SKM-1 (cell line): ENCODE results near the gene UGT1A8.
"Not testable (repeated sequence)": the region's sequence is repeated elsewhere in the genome, so short reads cannot be mapped to it uniquely, and the experiment has no call there.

Experiments
- DNase-seq: peaks from one replicate; lab custom pipeline; 2025; ENCODE audit not compliant: unreplicated experiment; lab: John Stamatoyannopoulos, UW

The UGT1A8 gene

GRCh38 chr2:233684640-233685039 lies 67.2 kb downstream of the UGT1A8 start:
- DNase-seq = no peak

DNA sequence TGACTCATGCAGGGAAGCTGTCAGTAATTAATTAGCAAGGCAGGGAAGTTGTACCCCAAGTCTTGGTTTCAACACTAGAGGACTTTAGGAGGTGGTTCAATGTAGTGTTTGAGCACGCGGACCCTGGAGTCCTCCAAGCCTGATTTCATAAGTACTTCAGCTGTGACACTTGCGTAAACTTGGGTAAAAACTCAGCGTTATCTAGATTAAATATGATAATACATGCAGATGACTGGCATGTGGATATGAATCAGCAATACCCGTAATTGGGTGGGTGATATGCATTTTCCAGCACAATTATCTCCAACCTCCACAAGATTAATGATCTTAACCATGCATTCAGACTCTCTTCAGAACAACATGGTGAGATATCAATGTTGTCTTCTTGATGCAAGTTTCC lies 69.5 kb downstream of the UGT1A8 start:
- no peak for DNase-seq

DNA sequence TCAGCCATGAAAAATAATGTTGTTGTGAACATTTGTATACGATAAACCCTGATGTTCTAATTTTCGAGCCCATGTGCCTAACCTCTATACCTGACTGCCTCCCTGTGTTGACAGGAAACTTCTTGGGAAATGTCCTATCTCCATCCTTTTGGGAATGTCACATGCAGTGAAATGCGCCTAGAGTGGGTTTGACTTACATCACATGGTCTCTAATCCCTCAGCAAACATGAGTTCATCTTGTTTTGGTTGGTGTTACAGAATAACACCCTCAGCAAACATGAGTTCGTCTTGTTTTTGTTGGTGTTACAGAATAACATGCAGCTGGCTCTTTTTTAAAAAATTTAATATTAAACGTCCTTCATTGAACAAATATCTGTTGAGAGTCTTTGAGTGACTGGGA lies 70.9 kb downstream of the UGT1A8 start:
- DNase-seq = no peak

DNA sequence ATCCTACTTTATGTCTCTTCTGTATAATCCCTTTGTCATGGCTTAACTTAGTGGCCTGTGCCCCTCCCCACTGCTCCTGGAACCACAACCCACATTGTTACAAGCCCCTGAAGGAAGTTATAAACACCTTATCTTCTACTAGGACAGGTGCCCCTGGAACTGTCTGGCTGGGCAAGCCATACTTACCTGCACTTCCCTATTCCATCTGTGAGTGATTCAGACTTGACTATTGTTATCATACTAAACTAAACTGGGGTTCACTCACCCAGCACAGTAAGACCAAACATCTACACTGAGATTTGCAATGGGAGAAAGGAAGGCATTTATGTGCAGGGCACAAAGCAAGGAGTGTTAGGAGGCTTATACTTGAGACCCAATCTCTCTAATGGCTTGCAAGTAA lies 71.6 kb downstream of the UGT1A8 start:
- DNase-seq = no peak

GRCh38 chr2:233689501-233689900 lies 72.1 kb downstream of the UGT1A8 start:
- no peak for DNase-seq

- no peak for DNase-seq
Measured at GRCh38 chr2:233690444-233690843, 73.0 kb downstream of the UGT1A8 start.

DNA sequence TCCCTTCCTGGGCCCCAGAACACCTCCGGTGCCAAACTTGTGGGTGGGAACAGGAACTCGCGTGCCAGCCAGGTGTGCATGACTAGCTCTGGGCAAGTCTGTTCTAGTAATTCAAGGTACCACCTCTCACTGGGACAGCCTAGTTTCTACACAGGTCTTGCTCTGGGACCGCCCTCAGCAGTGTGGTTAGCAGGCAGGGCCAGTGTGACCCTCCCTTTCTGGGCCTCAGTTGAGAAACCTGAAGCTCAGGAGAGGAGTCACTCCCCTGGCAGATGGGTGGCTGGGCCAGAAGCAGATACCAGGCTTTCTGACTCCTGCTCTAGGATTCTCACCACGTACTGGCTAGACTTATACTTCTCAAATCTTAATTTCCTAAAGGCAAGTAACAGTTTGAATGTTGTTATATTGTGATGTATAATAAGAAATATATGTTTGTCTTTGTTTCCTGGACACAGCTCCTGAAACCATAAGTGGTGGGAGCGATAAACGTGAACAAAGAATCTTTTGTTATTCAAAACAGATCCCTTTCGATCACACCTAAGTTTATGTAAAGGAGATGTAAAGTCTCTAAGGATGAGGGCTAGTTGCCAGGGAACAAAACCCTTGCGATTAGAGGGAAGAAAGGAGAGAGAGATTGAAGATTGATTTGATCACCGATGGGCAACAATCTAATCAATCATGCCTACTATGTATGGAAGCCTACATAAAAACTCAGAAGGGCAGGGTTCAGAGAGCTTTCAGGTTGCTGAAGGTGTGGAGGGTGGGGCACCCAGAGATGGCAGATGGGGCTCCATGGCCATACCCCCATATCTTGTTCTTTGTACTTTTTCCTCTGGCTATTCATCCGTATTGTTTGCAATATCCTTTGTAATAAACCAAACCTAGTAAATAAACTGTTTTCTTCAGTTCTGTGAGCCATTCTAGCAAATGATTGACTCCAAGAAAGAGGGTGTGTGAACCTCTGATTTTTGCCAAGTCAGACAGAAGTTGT lies 74.3 kb downstream of the UGT1A8 start:
- DNase-seq = no peak

DNA sequence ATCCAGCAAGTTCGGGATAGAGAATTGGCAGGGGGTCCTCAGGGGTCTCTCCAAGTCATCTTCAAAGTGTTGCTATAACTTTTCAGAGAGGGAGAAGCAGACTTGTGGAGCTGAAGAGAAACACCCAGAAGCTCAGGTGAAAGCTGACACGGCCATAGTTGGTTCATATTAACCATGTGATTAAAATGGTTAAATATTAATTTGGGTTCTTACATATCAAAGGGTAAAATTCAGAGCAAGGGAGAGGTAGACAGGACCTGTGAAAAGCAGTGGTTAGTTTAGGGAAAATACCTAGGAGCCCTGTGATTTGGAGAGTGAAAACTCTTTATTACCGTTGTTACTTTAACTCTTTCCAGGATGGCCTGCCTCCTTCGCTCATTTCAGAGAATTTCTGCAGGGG lies 75.2 kb downstream of the UGT1A8 start, which contains the start of gene UGT1A6:
UGT1A6 (plus strand) TSS at position 243 of the 400 bp plus-strand sequence; CDS start at position 358, 115 bp downstream.
- DNase-seq = no peak

GRCh38 chr2:233693963-233694362 lies 76.5 kb downstream of the UGT1A8 start:
- no peak for DNase-seq

- DNase-seq = no peak
Measured at GRCh38 chr2:233698740-233699139, 81.3 kb downstream of the UGT1A8 start.

GRCh38 chr2:233699424-233700027 lies 82.1 kb downstream of the UGT1A8 start:
- no peak for DNase-seq

GRCh38 chr2:233700028-233700635 lies 82.7 kb downstream of the UGT1A8 start:
- no peak for DNase-seq

DNA sequence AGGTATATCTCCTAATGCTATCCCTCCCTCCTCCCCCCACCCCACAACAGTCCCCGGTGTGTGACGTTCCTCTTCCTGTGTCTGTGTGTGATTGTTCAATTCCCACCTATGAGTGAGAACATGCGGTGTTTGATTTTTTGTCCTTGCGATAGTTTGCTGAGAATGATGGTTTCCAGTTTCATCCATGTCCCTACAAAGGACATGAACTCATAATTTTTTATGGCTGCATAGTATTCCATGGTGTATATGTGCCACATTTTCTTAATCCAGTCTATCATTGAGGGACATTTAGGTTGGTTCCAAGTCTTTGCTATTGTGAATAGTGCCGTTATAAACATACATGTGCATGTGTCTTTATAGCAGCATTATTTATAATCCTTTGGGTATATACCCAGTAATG lies 83.4 kb downstream of the UGT1A8 start:
- not testable (repeated sequence) for DNase-seq

DNA sequence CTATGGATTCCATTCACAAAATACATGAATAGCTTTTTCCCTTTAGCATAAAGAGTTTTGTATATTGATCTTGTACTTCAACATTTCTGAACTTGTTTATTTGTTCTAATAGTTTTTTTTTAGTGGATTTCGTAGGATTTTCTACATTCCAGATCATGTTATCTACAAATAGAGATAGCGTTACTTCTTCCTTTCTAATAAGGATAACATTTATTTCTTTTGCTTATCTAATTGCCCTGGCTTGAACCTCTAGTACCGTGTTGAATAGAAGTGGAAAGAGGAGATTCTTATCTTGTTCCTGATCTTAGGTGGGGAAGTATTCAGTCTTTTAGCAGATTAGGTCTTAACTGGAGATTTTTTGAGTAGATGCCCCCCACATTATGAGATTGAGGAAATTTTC lies 84.8 kb downstream of the UGT1A8 start:
- no peak for DNase-seq

- no peak for DNase-seq
Measured at GRCh38 chr2:233705911-233706506, 88.6 kb downstream of the UGT1A8 start.

DNA sequence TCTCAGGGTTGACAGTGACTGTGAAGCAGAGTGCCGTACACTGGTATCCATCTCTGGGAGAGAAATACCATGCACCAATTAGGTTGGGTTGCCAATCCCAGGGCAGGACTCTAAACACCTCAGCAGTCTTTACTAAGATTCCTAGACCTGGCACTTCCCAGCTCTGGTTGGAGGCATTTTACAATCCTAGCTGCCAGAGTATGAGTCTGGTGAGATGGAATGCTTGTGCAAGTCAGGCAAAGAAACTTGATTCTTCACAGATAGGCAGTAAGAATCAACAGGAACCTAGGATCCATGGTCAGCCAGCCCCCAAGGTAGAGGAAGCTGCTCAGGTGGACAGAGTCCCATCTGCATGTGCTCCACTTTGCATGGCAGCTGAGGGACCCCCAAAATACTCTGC lies 89.3 kb downstream of the UGT1A8 start:
- no peak for DNase-seq

GRCh38 chr2:233707940-233708644 lies 90.7 kb downstream of the UGT1A8 start:
- no peak for DNase-seq

DNA sequence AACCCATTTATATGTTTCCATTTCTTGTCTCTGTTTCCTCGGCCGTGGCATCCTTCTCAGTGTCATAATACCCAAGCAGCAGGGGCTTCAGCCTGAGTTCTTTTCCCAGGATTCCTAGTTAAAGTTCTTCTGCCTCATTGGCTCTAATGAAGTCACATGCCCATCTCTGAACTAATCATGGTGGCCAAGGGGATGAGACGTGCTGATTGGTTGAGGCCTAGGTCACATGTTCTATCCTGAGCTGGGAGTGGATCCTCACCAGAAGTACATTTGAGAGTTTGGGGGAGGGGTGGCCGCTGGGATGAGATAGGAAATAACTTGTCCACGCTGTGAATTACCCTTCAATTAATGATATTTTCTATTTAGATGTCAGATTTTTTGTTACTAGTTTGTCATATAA lies 91.5 kb downstream of the UGT1A8 start:
- DNase-seq = no peak

DNA sequence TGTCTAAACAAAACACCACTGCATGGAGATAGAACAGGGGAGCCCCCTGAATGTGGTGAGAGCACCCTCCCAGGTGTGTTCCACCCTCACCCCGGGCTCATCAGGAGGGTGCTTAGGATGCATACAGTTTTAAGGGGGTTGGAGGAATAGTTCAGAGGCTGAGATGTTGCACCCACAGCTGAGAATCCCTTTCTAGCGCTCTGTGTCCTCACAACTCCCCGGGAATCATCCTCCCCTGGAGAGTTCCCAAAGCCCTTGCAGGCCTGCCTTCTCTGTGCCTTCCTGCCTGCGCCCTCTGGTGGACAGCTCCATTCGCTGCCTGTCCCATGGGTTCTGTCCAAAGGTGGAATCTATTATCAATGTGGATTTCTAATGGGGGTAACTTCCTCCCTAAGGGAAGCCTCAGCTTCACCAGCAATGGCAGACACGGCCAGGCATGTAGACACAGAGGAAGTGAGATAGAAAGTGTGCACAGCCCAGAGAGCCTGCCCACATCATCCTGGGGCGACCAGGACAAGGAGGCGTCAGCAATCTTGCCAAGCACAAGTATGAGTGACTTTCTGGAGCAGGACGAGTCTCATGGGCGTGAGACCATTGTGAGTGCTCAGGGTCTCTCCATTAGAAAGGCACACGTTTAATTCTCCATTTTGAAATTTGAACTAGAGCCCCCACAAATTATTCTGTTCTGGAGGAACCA lies 94.0 kb downstream of the UGT1A8 start:
- peak; percentile 24 for DNase-seq

DNA sequence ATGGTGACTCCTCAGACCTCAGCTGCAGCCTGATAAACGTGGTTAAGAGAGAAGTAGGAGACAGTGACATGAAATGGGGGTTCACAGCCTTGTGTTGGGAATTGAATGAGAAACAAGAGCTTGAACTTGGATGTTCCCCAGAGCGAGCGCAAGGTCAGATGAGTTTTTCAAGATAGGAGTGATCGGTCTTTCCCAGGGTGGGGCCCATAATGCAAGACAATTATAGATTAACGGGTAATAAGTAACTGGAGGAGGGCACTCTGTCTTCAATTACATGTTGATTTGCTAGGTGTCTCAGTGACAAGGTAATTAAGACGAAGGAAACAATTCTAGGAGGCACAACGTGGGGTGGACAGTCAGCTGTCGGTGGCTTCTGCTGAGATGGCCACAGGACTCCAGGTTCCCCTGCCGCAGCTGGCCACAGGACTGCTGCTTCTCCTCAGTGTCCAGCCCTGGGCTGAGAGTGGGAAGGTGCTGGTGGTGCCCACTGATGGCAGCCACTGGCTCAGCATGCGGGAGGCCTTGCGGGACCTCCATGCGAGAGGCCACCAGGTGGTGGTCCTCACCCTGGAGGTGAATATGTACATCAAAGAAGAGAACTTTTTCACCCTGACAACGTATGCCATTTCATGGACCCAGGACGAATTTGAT lies 95.3 kb downstream of the UGT1A8 start, which contains the start of gene UGT1A5:
UGT1A5 (plus strand) TSS at position 297 of the 651 bp plus-strand sequence; CDS start at position 382, 85 bp downstream.
- DNase-seq = no peak
